ENCODE results near the gene FAM222A. TPM values are rescaled to one million over a fixed set of nuclear protein-coding genes. Genes with fewer than 3 reads are reported as not detected.
A peak's percentile ranks its signal among the peaks of the same experiment; 100 is the strongest.

The FAM222A gene
- total and polyA plus RNA-seq, 2 of the 8 experiments (the other 6 are each of a cell fraction or from before 2014, with no cell fraction given) = 0.94 to 1.1 TPM

DNA sequence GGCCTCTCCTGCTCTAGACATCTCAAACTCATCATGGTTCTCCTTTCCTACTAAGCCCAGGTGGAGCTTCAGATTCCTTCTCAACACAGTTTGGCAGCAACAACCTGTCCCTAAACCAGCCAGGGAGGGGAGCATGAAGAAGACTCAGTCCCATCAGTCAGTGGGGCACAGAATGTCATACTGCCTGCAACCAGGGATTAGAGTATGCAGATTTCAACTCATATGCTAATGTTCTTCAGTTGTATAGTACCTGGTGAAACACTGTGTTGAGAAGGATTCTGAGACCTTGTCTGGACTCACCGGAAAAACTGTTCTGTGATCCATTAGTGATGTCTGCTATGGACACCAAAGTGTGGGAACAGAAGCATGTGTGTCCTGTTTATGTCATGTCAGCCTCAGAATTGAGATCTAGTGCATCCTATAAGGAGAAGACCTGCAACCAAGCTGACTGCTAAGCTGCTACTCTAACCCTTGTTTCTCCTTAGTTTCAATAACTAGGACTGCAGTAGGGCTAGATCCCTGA lies 76.0 kb downstream of the FAM222A start:
- WGBS, 2 experiments (ENCODE audit: extremely low coverage in 1 of 2, insufficient coverage in 1 of 2, insufficient read length in 1 of 2, insufficient replicate concordance in 2 of 2, low coverage in 1 of 2, low lambda C conversion rate in 2 of 2, missing lambda C conversion rate in 1 of 2) = 88% methylated on average over 1 of the region's 1 CpG; no CpG with 5 or more reads in 1 of the 2 experiments
- no peak overlapping the region for H2AK5ac ChIP-seq (ENCODE audit: low read depth, low read length)
- H2BK20ac ChIP-seq (ENCODE audit: low read length) = no peak overlapping the region
- ChIA-PET POLR2A (ENCODE audit: partially characterized antibody) (no interaction called here), CTCF (ENCODE audit: partially characterized antibody) (interaction anchor here (2.5 to 8.1 kb wide), 2 partner anchors 15 kb away, joined by 13 to 62 read pairs; no protein-coding TSS in a partner anchor)
- no peaks in the 10 kb centered on the region for H3K79me2 ChIP-seq (ENCODE audit: control insufficient read depth in 1 of 2, insufficient read depth in 2 of 2, low read length in 2 of 2)
- no peak overlapping the region for H4K5ac ChIP-seq (ENCODE audit: insufficient read length, low read depth, low read length)
- H4K20me1 ChIP-seq (replicated peaks in 1 of 2; ENCODE audit: control insufficient read depth in 1 of 2, insufficient read depth in 2 of 2, low read length in 2 of 2) = no peaks in the 10 kb centered on the region
- no peaks in the 10 kb centered on the region for H3K27me3 ChIP-seq (replicated peaks in 1 of 4; ENCODE audit: control insufficient read depth in 3 of 4, extremely low read depth in 1 of 4, insufficient read depth in 3 of 4, low read length in 3 of 4)
- no peak overlapping the region for H3K23ac ChIP-seq (ENCODE audit: insufficient read length)
- no peak overlapping the region for H3K4me2 ChIP-seq (ENCODE audit: insufficient read depth in 1 of 2, low read depth in 2 of 2, low read length in 2 of 2)
- no peaks in the 10 kb centered on the region for H3K9me3 ChIP-seq (ENCODE audit: insufficient read depth in 2 of 2, low read depth in 1 of 2, low read length in 1 of 2)
- H3K18ac ChIP-seq (ENCODE audit: extremely low read depth, low read length) = no peak overlapping the region
- DNase-seq (ENCODE audit: low read depth in 1 of 2, low spot score in 2 of 2) = no peak
- no peaks in the 10 kb centered on the region for H3K23me2 ChIP-seq (ENCODE audit: low read depth, low read length)
- H2BK12ac ChIP-seq (ENCODE audit: low read depth, low read length) = no peak overlapping the region
- TF ChIP-seq SRF (IDR thresholded peaks at IDR 0.05; ENCODE audit: low read depth, low read length) (0 out of 2 replicates have a peak, but pooled peaks have one; percentile 16), MAFK (IDR thresholded peaks at IDR 0.05; ENCODE audit: low read depth, low read length) (no peak), CEBPB (IDR thresholded peaks at IDR 0.05; ENCODE audit: low read depth, low read length) (no peak), HDAC6 (IDR thresholded peaks at IDR 0.05; ENCODE audit: low read depth, low read length) (no peak)
- FAIRE-seq = no peak
- no peak overlapping the region for H2AFZ ChIP-seq (ENCODE audit: low read length)
- H3K4ac ChIP-seq (replicated peaks; ENCODE audit: insufficient read length, low read depth, low read length) = no peak overlapping the region
- H3K27ac ChIP-seq (ENCODE audit: low read depth, low read length) = no peak overlapping the region
- no peak overlapping the region for H2BK120ac ChIP-seq (replicated peaks; ENCODE audit: low read depth, low read length)
- no peak overlapping the region for H2BK15ac ChIP-seq (ENCODE audit: low read length)
- H3K4me1 ChIP-seq (replicated peaks in 1 of 4; ENCODE audit: control insufficient read depth in 3 of 4, insufficient read depth in 4 of 4, low read length in 3 of 4) = no peaks in the 10 kb centered on the region; a peak in 1 of 7 replicates
- H3K56ac ChIP-seq (replicated peaks; ENCODE audit: insufficient read length, low read depth, low read length) = no peak overlapping the region
- H3K4me3 ChIP-seq (ENCODE audit: extremely low read depth in 1 of 4, insufficient read depth in 2 of 4, low read depth in 3 of 4, low read length in 4 of 4) = no peak overlapping the region
- H3K14ac ChIP-seq (ENCODE audit: insufficient read length) = no peak overlapping the region
- no peak overlapping the region for H3K9ac ChIP-seq (replicated peaks in 1 of 4; ENCODE audit: extremely low read depth in 1 of 4, low read depth in 3 of 4, low read length in 3 of 4)
- no peaks in the 10 kb centered on the region for H3K79me1 ChIP-seq (ENCODE audit: low read depth, low read length)
- H4K8ac ChIP-seq (ENCODE audit: extremely low read depth, insufficient read depth, low read length) = no peak overlapping the region; the same call in 1 of the 2 replicates
- no peak overlapping the region for H4K91ac ChIP-seq (replicated peaks; ENCODE audit: insufficient read length, low read length)
- H3K36me3 ChIP-seq (ENCODE audit: control insufficient read depth in 2 of 4, insufficient read depth in 4 of 4, low read length in 3 of 4) = no peaks in the 10 kb centered on the region
- H2BK5ac ChIP-seq (ENCODE audit: low read depth, low read length) = no peak overlapping the region
